Epithelial cell of proximal tubule (primary cell): ENCODE measurements around the gene SLC22A1. TPM values are rescaled to one million over a fixed set of nuclear protein-coding genes. Genes with fewer than 3 reads are reported as not detected.
A peak's percentile ranks its signal among the peaks of the same experiment; 100 is the strongest.
"Not testable (repeated sequence)": the region's sequence is repeated elsewhere in the genome, so short reads cannot be mapped to it uniquely, and the experiment has no call there.

Source experiments
- DNase-seq: peaks from one replicate; pipeline ENCODE4 v3.0.0-alpha.2; 2011; ENCODE audit warnings: low read depth
- H3K4me3 ChIP-seq: 2 replicates; pipeline ENCODE4 v1.5.1; 2011; ENCODE audit warnings: low read depth, mild to moderate bottlenecking, low read length
- CTCF ChIP-seq: conservative IDR thresholded peaks from 2 replicates; pipeline ENCODE4 v1.5.1; 2012; ENCODE audit warnings: low read depth, mild to moderate bottlenecking, low read length
- total RNA-seq: library from RNA; depleted of rRNA; stranded (reverse); fragments of >200 nt; gene quantifications from 2 replicates; pipeline ENCODE4 v1.2.3, GENCODE V29; 2015

Gene SLC22A1
- total RNA-seq, 1 donor from 2014 or later: 0.12 TPM

DNA sequence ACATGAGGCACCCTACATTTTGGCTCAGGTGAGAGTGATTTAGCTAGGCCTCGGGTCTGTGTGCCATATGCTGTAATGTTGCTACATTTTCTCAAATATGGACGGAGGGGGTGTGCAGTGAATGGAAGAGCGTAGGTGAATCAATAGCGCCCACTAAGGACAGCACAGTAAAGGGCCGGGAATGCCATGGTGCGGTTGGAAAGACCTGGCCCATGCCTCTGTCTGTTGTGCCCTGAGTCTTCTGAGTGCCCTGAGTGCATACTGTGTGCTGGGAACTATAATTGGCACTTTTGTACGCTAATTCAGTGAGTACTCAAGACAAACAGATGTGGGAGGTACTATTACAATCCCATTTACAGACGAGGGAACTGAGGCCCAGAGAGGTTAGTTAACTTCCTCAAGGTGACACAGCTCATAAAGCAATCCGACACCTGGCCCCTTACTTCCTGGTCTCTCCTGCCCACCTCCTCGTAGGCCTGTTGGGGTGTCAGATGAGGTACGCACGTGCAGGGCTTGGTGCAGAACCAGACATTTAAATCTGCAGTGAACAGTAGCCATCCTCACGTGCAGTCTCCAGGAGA lies 17.3 kb downstream of the SLC22A1 start:
- DNase-seq: no peak
- no peak overlapping the region for H3K4me3 ChIP-seq
- TF ChIP-seq CTCF: no peak

GRCh38 chr6:160139420-160139851 lies 17.8 kb downstream of the SLC22A1 start:
- H3K4me3 ChIP-seq: no peak overlapping the region
- no peak for TF ChIP-seq CTCF
- peak; percentile 39 for DNase-seq

DNA sequence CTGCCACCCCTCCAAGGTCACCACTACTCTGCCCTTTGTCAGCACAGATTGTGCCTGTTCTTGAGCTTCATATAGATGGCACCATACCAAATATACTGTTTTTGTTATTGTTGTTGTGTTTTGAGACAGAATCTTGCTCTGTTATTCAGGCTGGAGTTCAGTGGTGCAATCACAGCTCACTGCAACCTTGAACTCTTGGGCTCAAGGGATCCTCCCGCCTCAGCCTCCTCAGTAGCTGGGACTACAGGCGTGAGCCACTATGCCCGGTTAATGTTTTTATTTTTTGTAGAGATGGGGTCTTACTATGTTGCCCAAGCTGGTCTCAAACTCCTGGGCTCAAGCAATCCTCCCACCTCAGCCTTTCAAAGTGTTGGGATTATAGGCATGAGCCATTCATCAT lies 18.9 kb downstream of the SLC22A1 start:
- not testable (repeated sequence) for H3K4me3 ChIP-seq, DNase-seq

DNA sequence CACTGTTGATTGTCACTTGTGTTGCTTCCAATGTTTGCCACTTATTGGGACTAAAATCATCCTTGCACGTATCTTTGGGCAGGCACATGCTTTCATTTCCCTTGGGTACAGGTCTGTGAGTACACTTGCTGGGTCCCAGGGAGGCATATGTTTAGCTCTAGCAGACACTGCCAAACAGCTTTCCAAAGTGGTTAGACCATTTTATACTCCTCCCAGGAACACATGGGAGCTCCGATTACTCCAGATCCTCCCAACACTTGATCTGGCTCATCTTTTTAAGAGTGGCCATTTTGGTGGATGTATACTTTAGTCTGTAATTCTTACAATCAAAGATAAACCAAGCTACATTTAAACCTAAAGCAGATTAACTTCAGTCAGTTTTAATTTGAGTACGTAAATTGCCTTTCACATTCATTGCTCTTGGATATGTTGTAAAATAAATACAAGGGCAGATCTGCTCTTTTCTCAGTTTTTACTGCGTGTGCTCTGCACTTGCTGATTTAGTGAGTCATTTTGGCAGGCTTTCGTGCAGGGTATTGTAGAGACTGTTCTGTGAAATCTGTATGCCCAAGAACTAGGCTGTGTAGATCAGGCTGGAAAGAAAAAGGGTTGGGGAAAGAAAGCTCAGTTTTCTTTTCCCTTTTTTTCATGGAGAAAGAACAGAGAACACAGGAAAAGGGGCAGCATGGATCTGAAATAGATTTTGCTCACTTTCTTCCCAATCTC lies 19.5 kb downstream of the SLC22A1 start:
- no peak overlapping the region for H3K4me3 ChIP-seq
- no peak for TF ChIP-seq CTCF
- no peak for DNase-seq

DNA sequence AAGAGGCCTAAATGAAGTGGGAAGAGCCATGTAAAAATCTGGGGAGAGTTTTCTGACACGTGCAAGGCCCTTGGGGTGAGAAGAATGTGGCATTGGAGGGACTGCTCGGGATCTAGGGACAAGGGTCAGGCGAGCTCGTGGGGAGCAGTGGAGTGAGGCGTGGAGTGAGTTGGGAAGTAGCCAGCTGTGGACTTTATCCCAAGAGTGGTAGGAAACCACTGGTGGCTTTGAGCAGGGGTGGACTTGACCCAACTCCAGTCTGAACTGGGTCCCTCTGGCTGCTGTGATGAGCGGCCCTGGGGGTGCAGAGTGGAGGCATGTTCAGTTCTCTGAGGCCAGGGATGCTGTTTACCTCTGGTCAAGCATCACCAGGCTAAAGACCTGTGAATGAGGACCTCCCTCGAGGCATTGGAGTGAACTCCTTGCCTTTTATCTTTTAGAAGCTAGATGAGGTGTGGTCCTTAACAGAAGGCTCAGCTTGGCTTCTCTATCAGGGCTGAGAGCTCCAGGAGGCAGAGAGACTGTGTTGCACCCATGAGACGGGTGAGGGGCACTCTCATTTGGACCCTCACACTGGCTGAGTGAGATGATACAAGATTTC lies 20.6 kb downstream of the SLC22A1 start:
- no peak for TF ChIP-seq CTCF
- DNase-seq: no peak
- no peak overlapping the region for H3K4me3 ChIP-seq

GRCh38 chr6:160146454-160147145 lies 25.0 kb downstream of the SLC22A1 start:
- no peak for TF ChIP-seq CTCF
- no peak for DNase-seq
- no peak overlapping the region for H3K4me3 ChIP-seq

DNA sequence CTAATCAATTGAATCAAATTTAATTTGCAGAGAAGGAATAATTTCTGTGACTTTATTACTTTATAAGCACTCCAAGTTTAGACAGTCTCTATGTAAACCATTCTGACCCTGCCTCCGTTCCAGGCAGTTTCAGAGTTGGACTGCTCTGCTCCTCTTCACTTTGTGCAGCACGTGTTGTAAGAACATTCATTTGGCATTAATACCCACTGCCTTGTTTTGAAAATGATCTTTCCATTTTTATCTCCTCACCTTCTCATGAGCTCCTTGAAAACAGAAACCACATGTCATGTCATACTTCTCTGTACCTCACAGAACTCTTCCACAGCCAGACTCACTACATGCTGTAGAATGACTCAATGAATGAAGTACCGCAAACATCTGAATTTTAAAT lies 25.5 kb downstream of the SLC22A1 start:
- H3K4me3 ChIP-seq: no peak overlapping the region
- DNase-seq: no peak
- no peak for TF ChIP-seq CTCF
